ENCODE data around the gene ADGRD1. TPM values are rescaled to one million over a fixed set of nuclear protein-coding genes. Genes with fewer than 3 reads are reported as not detected.

The ADGRD1 gene
- total RNA-seq, 1 donor from 2014 or later, result 108 TPM

GRCh38 chr12:131024026-131024425 lies 70.3 kb downstream of the ADGRD1 start:
- DNase-seq (no peak), ATAC-seq (no peak)
- TF ChIP-seq CTCF (IDR thresholded peaks at IDR 0.05), result no peak
- no peak overlapping the region for H3K27ac ChIP-seq
- H3K9me3 ChIP-seq, result no peaks in the 10 kb centered on the region
- intact Hi-C loops (cut with DNase I), result no loop called here
- no peak overlapping the region for H3K4me3 ChIP-seq
- peaks cover 28% of the 10 kb centered on the region for H3K36me3 ChIP-seq
- peaks cover 16% of the 10 kb centered on the region for H3K4me1 ChIP-seq
- H3K27me3 ChIP-seq (ENCODE audit: low read depth), result no peaks in the 10 kb centered on the region

- H3K4me3 ChIP-seq, result no peak overlapping the region
- no peaks in the 10 kb centered on the region for H3K9me3 ChIP-seq
- no peak for DNase-seq
- no peak for ATAC-seq
- H3K4me1 ChIP-seq, result peaks cover 18% of the 10 kb centered on the region
- no peak for TF ChIP-seq CTCF (IDR thresholded peaks at IDR 0.05)
- peaks cover 24% of the 10 kb centered on the region for H3K36me3 ChIP-seq
- no peak overlapping the region for H3K27ac ChIP-seq
- intact Hi-C loops (cut with DNase I), result no loop called here
- H3K27me3 ChIP-seq (ENCODE audit: low read depth), result no peaks in the 10 kb centered on the region
These were observed 71.0 kb downstream of the ADGRD1 start for GRCh38 chr12:131024721-131025120.

- DNase-seq (no peak), ATAC-seq (no peak)
- Histone ChIP-seq H3K27ac (no peak overlapping the region), H3K4me1 (peaks cover 18% of the 10 kb centered on the region), H3K27me3 (ENCODE audit: low read depth) (no peaks in the 10 kb centered on the region), H3K4me3 (no peak overlapping the region), H3K9me3 (no peaks in the 10 kb centered on the region), H3K36me3 (peaks cover 24% of the 10 kb centered on the region)
- no peak for TF ChIP-seq CTCF (IDR thresholded peaks at IDR 0.05)
- intact Hi-C loops (cut with DNase I), result no loop called here
These were observed 71.5 kb downstream of the ADGRD1 start for GRCh38 chr12:131025234-131025633.

- Histone ChIP-seq H3K27ac (peak overlapping the region; percentile 3), H3K4me3 (no peak overlapping the region), H3K36me3 (peaks cover 27% of the 10 kb centered on the region), H3K9me3 (no peaks in the 10 kb centered on the region), H3K4me1 (peaks cover 18% of the 10 kb centered on the region), H3K27me3 (ENCODE audit: low read depth) (no peaks in the 10 kb centered on the region)
- DNase-seq (no peak), ATAC-seq (no peak)
- intact Hi-C loops (cut with DNase I), result no loop called here
- no peak for TF ChIP-seq CTCF (IDR thresholded peaks at IDR 0.05)
These were observed 72.4 kb downstream of the ADGRD1 start for GRCh38 chr12:131025939-131026702.

- Histone ChIP-seq H3K27ac (no peak overlapping the region), H3K4me1 (peaks cover 18% of the 10 kb centered on the region), H3K36me3 (peaks cover 28% of the 10 kb centered on the region), H3K27me3 (ENCODE audit: low read depth) (no peaks in the 10 kb centered on the region), H3K4me3 (no peak overlapping the region), H3K9me3 (no peaks in the 10 kb centered on the region)
- DNase-seq (no peak), ATAC-seq (no peak)
- intact Hi-C loops (cut with DNase I), result no loop called here
- no peak for TF ChIP-seq CTCF (IDR thresholded peaks at IDR 0.05)
These were observed 73.0 kb downstream of the ADGRD1 start for GRCh38 chr12:131026754-131027153.

Data from lower lobe of right lung (tissue), 2 donors.